Stimulated activated CD4-positive, alpha-beta T cell treated with anti-CD3 and anti-CD28 coated beads, Interleukin-4, amount 100 ng/mL, for 24 hours (primary cell): ENCODE data around the gene CYP3A5.
"Not testable (repeated sequence)": the region's sequence is repeated elsewhere in the genome, so short reads cannot be mapped to it uniquely, and the experiment has no call there.

ENCODE experiments used
- DNase-seq: peaks from one replicate; pipeline ENCODE4 v3.0.0-alpha.2; 2020

Gene CYP3A5

DNA sequence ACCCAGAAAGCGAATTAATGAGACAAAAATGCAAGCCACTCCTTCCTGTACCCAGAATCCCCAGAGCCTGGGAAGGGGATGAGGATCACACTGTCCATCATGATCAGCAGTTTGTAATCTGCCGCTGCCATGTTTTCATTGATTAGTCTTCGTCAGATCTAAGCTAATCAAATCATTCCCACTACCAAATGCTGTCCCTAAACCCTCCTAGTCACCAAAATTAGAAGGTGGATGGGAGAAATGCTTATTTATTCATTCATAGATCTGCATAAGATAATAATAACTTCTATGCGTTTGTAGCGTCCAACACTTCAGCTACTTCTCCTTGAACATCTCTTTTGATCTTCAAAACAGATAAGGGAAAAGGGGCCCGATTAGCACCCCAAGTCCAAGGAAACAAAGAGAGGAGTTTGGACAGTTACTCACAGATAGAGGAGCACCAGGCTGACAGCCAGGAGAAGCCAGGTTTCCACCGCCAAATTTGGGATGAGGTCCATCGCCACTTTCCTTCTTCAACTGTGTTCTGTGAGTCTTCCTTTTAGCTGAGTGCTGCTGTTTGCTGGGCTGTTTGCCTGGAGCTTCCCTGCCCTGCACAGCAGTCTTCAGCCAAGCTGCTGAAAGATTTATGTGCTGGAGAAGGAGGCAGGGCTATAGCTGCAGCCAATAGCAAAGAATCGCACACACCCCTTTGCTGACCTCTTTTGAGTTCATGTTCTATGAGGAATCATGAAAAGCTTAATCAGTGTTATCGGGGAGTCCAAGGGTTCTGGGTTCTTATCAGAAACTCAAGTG is at the start of gene CYP3A5:
Gene CYP3A5, minus strand, starts transcription at position 597 of the 792 bp plus-strand sequence. Its CDS starts 100 bp downstream, at position 497.
- DNase-seq, result no peak

GRCh38 chr7:99728615-99729014 is 48.8 kb upstream of the CYP3A5 start:
- no peak for DNase-seq

DNA sequence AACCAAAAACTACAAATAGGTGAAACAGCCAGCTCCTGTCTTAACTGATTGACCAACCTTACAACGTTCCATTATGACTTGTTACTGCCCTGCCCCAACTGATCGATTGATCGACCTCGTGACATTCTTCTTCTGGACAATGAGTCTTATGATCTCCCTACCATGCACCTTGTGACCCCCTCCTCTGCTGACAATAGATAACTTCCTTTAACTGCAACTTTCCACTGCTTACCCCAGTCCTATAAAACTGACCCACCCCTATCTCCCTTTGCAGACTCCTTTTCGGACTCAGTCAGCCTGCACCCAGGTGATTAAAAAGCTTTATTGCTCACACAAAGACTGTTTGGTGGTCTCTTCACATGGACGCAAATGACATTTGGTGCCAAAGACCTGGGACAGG is 43.4 kb upstream of the CYP3A5 start:
- not testable (repeated sequence) for DNase-seq

- no peak for DNase-seq
These were observed 41.2 kb upstream of the CYP3A5 start for GRCh38 chr7:99720800-99721595.

DNA sequence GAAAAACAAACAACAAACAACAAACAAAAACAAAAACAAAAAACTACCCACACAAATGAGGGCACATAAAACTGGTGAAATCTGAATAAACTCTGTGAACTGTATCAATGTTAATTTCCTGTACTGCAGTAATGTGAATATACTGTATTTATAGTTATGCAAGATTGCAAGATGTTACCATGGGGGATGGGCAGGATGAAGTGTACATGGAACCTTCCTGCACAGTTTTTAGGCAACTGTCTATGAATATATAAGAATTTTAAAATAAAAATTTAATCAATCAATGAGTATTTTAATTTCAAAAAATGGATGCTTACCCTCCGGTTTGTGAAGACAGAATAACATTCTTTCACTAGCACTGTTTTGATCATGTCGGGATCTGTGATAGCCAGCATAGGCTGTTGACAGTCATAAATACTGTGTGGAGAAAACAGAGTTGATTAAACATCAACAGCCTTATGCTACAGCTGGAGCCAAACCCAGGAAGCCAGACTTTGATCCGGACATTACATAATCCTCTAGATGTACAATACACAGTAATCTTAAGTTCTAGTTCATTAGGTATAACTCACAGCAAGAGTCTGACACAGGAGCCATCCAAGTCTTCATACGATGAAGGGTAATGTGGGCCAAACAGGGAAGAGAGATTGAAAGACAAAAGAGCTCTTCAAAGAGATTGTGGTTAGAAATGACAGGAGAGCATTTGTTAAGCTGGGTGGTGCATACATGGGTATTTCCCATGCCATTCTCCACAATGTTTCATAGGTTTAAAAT is 40.4 kb upstream of the CYP3A5 start:
- DNase-seq, result no peak

- DNase-seq, result no peak
These were observed 34.3 kb upstream of the CYP3A5 start for GRCh38 chr7:99713995-99714570.

- no peak for DNase-seq
These were observed 30.2 kb upstream of the CYP3A5 start for GRCh38 chr7:99709838-99710578.

DNA sequence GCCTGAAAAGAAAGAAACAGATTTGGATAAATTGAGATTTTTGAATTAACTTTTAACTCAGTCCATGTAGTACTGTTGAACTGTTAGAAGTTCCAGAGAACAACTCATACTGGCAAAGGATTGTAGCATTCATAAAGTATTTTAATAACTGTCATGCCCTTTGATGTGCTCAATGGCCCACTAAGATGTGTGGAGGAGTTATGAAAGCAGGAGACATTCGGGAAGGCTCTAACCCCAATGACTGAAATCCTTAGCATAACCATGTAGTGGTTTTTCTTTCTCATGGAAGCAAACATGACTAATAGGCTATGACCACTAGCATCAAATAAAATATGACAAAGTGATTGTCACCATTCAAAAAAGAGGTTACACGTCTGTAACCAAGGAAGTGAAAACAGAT is 29.5 kb upstream of the CYP3A5 start:
- no peak for DNase-seq

DNA sequence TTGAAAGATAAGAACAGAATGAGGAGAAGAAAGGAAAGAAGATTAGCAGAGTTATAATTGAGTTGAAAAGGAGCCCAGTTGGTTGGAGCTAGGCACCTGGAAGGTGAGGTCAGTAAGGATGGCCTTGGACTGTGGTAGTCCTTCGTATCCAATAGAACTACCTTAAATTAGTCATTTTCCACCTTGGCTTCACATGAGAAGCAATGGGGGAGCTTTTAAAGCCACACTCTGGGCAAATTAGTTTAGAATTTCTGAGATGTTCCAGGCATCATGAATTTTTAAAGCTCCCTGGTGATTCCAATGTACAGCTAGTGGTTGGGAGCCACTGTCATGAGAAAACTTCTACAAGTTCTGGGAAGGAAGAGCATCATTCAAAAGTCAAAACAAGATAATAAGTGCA is 27.3 kb upstream of the CYP3A5 start:
- DNase-seq, result no peak

DNA sequence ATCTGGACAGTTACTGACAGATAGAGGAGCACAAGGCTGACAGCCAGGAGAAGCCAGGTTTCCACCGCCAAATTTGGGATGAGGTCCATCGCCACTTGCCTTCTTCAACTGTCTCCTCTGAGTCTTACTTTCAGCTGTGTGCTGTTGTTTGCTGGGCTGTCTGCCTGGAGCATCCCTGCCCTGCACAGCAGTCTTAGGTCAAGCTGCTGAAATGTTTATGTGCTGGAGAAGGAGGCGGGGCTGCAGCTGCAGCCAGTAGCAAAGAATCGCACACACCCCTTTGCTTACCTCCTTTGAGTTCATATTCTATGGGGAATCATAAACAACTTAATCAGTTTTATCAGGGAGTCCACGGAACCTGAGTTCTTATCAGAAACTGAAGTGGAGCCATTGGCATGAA is 20.1 kb upstream of the CYP3A5 start:
- DNase-seq, result no peak

GRCh38 chr7:99698867-99699730 is 19.3 kb upstream of the CYP3A5 start:
- DNase-seq, result not testable (repeated sequence)

DNA sequence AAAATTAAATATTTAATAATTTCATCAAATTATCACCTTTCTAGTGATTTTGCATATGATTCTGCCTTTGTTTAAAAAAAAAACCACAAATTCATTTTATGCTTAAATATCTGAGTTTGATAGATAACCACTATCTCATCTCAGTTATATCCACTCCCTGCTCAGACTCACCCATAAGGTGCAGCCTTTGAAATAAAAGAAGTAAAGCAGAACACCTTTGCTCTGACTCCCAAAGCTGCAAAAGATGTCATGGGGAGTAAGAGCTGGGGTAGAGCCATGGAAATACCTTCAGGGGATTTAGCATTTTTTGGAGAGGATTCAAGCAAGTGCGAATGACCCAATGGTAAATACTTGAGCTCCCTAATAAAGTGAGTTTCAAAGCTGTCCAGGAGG is 15.1 kb upstream of the CYP3A5 start:
- DNase-seq, result no peak

GRCh38 chr7:99694201-99694911 is 14.6 kb upstream of the CYP3A5 start:
- DNase-seq, result no peak

GRCh38 chr7:99693427-99694200 is 13.8 kb upstream of the CYP3A5 start:
- no peak for DNase-seq

GRCh38 chr7:99693100-99693426 is 13.3 kb upstream of the CYP3A5 start:
- DNase-seq, result no peak

- not testable (repeated sequence) for DNase-seq
These were observed 12.8 kb upstream of the CYP3A5 start for GRCh38 chr7:99692563-99692962.

GRCh38 chr7:99691658-99692057 is 11.9 kb upstream of the CYP3A5 start:
- DNase-seq, result not testable (repeated sequence)

- DNase-seq, result not testable (repeated sequence)
These were observed 11.1 kb upstream of the CYP3A5 start for GRCh38 chr7:99690918-99691317.

- DNase-seq, result not testable (repeated sequence)
These were observed 6.2 kb upstream of the CYP3A5 start for GRCh38 chr7:99685871-99686608.
